Activated effector memory CD4-positive, alpha-beta T cell treated with Interleukin-2 at 50 U/mL for 16 hours (primary cell): ENCODE data around the gene SNTG2.
"Not testable (repeated sequence)": the region's sequence is repeated elsewhere in the genome, so short reads cannot be mapped to it uniquely, and the experiment has no call there.

Experiments used
- DNase-seq: peaks from one replicate; pipeline ENCODE4 v3.0.0-alpha.2; 2020

The SNTG2 gene

DNA sequence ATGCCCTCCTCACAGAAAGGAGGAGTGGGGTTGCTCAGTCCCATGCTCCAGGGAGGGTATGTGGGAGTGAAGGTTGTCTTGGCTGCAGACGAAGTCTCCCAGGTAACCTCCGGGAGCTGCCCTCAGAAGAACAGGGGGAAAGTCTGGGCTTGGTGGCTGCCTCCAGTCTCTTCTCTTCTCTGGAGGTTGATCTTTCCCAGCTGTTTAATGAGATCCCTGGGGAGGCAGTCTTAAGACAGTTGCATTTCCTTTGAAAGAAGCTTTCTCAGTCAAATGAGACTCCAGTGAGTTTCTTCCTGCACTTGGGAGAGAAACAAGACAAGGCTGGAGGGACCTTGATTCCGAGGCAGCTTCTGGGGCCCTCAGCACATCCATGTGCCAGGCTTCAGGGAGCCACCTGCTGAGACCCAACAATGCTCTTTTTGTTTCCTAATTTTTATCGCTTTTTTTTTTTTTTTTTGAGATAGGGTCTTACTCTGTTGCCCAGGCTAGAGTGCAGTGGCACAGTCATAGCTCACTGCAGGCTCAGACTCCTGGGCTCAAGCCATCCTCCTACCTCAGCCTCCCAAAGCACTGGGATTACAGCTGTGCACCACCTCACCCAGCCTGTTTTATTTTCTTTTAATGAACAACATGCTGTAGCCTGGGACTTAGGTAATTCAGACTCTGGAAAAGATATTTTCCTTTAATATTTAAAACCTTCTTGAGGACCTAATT, 390.9 kb downstream of the SNTG2 start:
- no peak for DNase-seq

DNA sequence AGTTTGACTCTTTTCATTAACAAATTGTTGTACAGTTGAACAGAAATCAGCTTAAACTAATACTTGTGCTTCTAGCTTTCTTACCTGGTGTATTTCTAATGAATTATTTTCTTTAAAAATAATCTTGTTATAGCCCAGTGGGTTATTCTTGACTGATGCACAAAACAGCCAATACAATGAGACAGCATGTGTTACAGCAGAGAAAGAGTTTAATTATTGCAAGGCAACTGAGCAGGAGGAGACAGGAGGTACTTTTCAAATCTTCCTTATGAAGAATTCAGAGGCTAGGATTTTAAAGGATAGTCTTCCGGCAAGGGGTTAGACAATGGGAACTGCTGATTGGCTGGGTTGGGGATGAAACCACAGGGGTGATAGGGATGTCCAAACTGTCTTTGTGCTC, 398.1 kb downstream of the SNTG2 start:
- no peak for DNase-seq

- DNase-seq, result no peak
These were observed 399.5 kb downstream of the SNTG2 start for GRCh38 chr2:1350111-1350510.

- DNase-seq, result no peak
These were observed 402.5 kb downstream of the SNTG2 start for GRCh38 chr2:1353124-1353523.

DNA sequence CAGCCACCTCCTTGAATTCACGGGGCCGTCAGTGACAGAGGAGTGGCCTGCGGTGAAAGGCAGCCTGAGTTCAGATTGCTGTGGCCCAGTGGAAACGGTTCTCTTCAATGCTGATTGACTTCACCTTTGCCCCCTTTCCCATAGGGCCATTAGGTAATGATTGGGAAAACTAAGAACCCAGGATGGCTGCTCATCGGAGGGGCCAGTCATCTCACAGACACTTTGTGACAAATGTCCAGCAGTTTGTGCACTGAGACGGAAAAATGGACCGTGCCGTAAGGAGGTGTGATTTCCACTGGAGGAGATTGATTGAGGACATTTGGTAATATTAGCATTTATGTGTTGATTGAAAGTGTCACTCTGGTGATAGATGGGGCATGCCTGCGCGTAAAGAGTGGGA, 402.9 kb downstream of the SNTG2 start:
- no peak for DNase-seq

- DNase-seq, result no peak
These were observed 409.5 kb downstream of the SNTG2 start for GRCh38 chr2:1360144-1360543.

DNA sequence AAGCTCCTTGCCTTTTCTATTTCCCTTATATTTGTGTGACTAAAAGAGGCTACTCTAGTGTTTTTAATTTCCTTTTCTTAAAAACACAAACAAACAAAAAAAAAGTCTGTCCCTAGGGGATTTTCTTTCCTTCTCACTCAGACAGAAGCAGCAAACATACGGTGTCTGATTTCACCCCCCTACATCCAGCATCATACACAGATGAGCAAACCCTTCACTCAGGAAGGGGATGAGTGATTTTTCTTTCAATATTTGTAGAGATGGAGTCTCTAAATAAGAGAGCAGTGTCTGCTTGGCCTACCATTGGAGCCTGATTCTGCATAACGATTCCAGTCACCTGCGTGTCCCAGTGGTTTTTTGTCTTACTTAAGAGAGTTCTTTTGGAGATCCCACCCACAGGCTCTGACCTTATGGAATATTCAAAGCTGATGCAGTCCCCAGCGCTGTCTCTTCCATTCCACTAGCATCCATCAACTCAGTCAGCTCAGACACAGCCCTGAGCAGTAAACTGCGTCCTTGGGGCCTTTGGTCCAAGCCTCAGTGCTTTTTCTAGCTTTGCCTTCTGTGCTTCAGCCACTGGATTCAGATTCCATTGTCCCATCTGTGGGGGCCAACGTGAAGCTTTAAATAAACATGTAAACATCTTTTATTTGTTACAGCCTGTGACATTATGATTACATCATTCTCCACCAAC, 410.1 kb downstream of the SNTG2 start:
- DNase-seq, result no peak

DNA sequence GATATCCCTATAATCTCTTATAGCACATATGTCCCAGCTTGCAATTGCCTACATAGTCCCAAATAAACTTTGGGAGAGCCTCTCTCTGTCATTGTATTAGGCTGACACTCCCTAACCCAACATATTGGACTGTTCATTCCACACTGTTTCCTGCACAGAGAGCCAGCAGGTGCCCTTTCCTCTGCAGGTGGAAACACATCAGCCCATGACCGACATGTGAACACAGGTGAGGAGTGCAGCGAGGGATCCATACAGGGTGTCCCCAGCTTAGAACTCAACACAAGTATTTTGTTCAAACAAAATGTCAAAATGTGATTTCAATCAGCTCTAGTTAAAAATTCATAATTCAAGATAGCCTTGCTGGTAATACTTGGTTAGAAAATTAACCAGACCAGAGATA, 412.7 kb downstream of the SNTG2 start:
- no peak for DNase-seq

DNA sequence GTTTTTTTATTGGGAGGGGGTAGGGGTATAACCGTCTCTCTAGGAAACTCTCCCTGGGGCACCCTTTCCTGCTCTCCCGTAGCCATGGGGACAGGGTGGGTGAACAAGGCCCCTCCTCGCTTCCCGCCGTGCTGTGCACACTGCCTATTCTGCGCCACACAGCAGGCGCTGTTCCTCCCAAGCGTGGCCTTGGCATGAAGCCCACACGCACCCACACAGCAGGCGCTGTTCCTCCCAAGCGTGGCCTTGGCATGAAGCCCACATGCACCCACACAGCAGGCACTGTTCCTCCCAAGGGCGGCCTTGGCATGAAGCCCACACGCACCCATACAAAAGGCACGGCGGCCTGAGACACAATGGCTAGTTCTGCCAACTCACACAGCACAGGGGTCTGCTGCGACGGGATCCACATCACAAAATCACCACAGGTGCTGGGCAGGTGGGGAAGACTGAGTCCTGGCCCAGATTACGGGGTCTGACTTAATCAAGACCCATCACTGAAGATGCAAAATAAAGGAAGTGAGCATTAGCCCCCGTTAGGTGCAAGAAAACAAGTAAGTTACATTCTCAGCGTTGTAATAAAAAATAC, 416.0 kb downstream of the SNTG2 start:
- DNase-seq, result no peak

DNA sequence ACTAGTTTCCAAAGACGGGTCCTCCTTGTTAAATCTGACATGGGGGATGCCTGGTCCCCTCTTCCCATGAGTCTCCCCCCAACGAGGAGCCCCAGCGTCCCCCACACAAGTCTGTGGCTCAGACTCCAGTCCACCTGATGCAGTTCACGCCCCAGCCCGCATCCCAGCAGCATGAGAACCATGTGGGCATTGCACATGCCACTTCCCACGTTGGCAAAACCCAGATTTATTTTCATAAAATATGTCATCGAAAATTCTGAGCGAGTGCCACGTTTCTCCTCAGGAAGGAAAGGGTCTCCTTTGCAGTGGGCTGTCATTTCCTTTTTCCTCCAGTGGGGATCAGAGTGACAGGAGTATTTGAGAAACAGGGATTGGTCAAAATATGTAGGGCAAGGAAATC, 417.0 kb downstream of the SNTG2 start:
- no peak for DNase-seq

GRCh38 chr2:1369905-1370304, 419.3 kb downstream of the SNTG2 start:
- DNase-seq, result no peak

DNA sequence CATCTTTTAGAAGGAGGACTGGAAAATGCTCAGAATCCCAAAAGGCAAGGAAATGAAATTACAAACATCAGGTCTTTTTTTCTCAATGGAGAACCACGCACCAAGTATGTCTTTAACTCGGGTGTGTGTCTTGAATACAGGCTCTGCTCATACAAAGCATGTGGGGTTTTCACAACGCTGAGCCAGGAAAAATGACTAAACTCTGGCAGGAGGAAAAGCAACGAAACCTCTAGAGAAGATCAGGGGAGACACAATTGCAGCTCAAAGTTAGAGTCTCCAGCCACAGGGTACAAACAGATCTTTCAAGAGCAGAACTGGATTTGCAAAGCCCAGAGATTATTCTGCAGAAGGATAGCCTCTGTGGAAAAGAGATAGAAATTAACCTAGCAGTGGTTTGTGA, 419.8 kb downstream of the SNTG2 start:
- DNase-seq, result no peak

DNA sequence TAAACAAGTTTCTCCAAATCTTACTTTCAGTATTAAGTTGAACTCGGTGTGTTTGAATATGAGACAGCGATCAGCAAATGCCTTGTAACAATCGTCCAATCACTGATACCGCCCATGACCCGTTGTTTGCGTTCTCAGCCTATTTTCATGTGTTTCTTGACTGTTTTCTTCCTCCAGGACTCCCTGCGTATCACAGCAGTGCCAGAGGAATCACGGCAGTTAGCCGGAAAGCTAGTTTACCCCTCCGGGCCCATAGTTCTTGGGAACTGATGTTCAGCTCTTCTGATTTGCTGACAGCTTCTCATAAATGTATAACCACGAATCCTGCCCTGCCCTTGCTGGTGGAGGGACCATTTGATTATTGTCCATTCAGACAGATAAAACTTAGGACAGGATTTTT, 420.4 kb downstream of the SNTG2 start:
- DNase-seq, result no peak

- DNase-seq, result no peak
These were observed 423.2 kb downstream of the SNTG2 start for GRCh38 chr2:1373830-1374229.

- DNase-seq, result no peak
These were observed 423.6 kb downstream of the SNTG2 start for GRCh38 chr2:1374287-1374686.

DNA sequence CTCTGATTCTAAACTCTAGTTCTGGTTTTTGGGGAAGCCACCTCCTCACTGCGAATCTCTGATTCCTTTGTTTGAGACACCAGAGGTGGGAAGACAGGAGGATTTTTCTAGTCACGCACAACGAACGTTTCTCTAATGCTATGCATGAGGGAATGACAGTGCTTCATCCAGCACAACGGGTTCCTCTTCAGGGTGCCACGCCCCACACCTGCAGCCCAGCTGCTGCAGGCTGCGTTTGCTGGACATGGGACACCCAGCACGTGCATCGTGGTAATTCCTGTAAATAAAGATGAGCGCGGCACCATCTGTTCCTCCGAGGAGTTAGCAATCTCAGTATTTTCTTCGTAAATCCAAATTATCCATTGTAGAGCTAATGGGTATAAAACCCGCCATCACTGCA, 425.1 kb downstream of the SNTG2 start:
- no peak for DNase-seq

- no peak for DNase-seq
These were observed 426.8 kb downstream of the SNTG2 start for GRCh38 chr2:1377473-1377872.

DNA sequence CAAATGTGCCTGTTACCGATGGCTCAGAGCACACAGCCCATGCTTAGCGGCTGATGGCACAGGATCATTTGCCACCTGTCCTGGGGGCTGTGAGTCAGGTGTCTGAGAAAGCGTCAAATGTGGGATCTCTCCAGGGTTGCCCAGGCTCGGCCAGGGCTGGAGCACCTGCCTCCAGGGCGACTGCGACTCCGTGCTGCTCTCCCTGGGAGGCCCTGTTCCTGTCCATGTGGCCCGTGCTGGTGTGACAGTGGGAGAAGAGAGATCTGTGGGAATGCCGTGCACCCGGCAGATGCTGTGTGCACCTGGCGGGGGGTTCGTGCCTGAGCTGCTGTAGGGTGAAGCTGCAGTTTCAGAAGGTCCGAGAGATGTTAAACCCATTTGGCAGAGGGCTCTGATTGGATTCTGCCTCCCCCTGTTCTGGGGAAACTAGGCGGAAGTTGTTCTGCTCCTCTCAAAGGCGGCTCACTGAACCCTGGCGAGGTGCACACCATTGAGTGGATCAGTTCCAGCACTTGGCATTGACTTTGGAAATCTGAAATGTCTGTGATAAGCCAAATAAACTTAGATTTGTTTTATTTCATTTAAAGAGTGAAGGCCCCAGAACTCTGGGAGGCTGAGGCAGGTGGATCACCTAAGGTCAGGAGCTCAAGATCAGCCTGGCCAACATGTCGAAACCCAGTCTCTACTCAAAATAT, 428.0 kb downstream of the SNTG2 start:
- DNase-seq, result no peak

- no peak for DNase-seq
These were observed 431.0 kb downstream of the SNTG2 start for GRCh38 chr2:1381644-1382043.

GRCh38 chr2:1387954-1388725, 437.5 kb downstream of the SNTG2 start:
- not testable (repeated sequence) for DNase-seq

- not testable (repeated sequence) for DNase-seq
These were observed 439.5 kb downstream of the SNTG2 start for GRCh38 chr2:1390118-1390517.

DNA sequence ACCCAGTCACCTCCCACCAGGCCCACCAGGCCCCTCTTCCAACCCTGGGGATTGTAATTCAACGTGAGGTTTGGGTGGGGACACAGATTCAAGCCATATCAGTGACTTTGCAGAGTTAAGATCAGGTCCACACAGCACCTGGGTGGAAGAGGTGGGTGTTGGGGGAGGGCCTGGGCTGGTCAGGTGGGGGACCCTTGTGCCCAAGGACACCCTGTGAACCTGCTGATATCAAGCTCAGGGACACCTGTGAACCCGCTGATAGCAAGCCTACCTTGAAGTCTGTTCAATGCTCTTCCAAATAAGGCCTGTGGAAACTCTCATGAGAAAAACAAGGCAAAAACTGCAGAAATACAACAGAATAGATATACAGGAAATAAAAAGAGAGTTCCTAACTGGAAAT, 442.7 kb downstream of the SNTG2 start:
- no peak for DNase-seq
